Trophoblast cell (in vitro differentiated cells and primary cell): ENCODE results near the gene OR4E1.

Experiments used
- DNase-seq, 2 donors: peaks; one replicate each; pipeline ENCODE4 v3.0.0-alpha.2; 2016
- H2AFZ ChIP-seq: 2 replicates; pipeline ENCODE4 v1.6.1; 2013; ENCODE audit warnings: low read length, moderate library complexity, mild to moderate bottlenecking; ENCODE audit not compliant: insufficient read depth, poor library complexity
- H2AK5ac ChIP-seq: 2 replicates; pipeline ENCODE4 v1.6.1; 2013; ENCODE audit warnings: mild to moderate bottlenecking, low read length
- H2BK120ac ChIP-seq: 2 replicates; pipeline ENCODE4 v1.6.1; 2013; ENCODE audit warnings: low read length, mild to moderate bottlenecking, moderate library complexity; ENCODE audit not compliant: insufficient read depth, poor library complexity
- H2BK12ac ChIP-seq: 2 replicates; pipeline ENCODE4 v1.6.1; 2013; ENCODE audit warnings: mild to moderate bottlenecking, low read length, moderate library complexity
- H2BK5ac ChIP-seq: 2 replicates; pipeline ENCODE4 v1.6.1; 2013; ENCODE audit warnings: low read length, low read depth, moderate library complexity, mild to moderate bottlenecking; ENCODE audit not compliant: poor library complexity
- H3K14ac ChIP-seq: 2 replicates; pipeline ENCODE4 v1.6.1; 2013; ENCODE audit warnings: mild to moderate bottlenecking, low read length
- H3K18ac ChIP-seq: 2 replicates; pipeline ENCODE4 v1.6.1; 2013; ENCODE audit warnings: mild to moderate bottlenecking, low read length
- H3K23ac ChIP-seq: 2 replicates; pipeline ENCODE4 v1.6.1; 2013; ENCODE audit warnings: low read length
- H3K27ac ChIP-seq: 2 replicates; pipeline ENCODE4 v1.5.1; 2013; ENCODE audit warnings: low read depth, mild to moderate bottlenecking, inconsistent platforms, low read length, moderate library complexity
- H3K27me3 ChIP-seq: 2 replicates; pipeline ENCODE4 v1.6.1; 2013; ENCODE audit warnings: inconsistent platforms, mild to moderate bottlenecking, low read length, moderate library complexity; ENCODE audit not compliant: insufficient read depth
- H3K36me3 ChIP-seq, 2 experiments: 1 replicate in 1 of 2; 2 replicates in 1 of 2; pipeline ENCODE4 v1.6.1; 2013; ENCODE audit warnings: low read length in 2 of 2, mild to moderate bottlenecking in 2 of 2, moderate library complexity in 1 of 2; ENCODE audit not compliant: insufficient read depth in 2 of 2, control insufficient read depth in 1 of 2
- H3K4ac ChIP-seq: 2 replicates; pipeline ENCODE4 v1.6.1; 2013; ENCODE audit warnings: low read depth, mild to moderate bottlenecking, low read length, moderate library complexity
- H3K4me1 ChIP-seq, 2 experiments: 1 replicate in 1 of 2; 2 replicates in 1 of 2; pipeline ENCODE4 v1.6.1; 2013; ENCODE audit warnings: low read length in 2 of 2, mild to moderate bottlenecking in 2 of 2, moderate library complexity in 1 of 2; ENCODE audit not compliant: insufficient read depth in 2 of 2, control insufficient read depth in 1 of 2
- H3K4me2 ChIP-seq: 2 replicates; pipeline ENCODE4 v1.6.1; 2013; ENCODE audit warnings: inconsistent platforms, mild to moderate bottlenecking, low read length, moderate library complexity
- H3K4me3 ChIP-seq: 2 replicates; pipeline ENCODE4 v1.5.1; 2013; ENCODE audit warnings: mild to moderate bottlenecking, low read depth, low read length, inconsistent platforms
- H3K79me1 ChIP-seq: one replicate; pipeline ENCODE4 v1.6.1; 2013; ENCODE audit warnings: low read length
- H3K79me2 ChIP-seq: 2 replicates; pipeline ENCODE4 v1.6.1; 2013; ENCODE audit warnings: low read length, mild to moderate bottlenecking; ENCODE audit not compliant: control insufficient read depth, insufficient read depth, poor library complexity
- H3K9ac ChIP-seq: 2 replicates; pipeline ENCODE4 v1.6.1; 2013; ENCODE audit warnings: mild to moderate bottlenecking, low read length
- H3K9me3 ChIP-seq: 2 replicates; pipeline ENCODE4 v1.6.1; 2013; ENCODE audit warnings: low read depth, mild to moderate bottlenecking, control low read depth, inconsistent platforms, low read length; ENCODE audit not compliant: insufficient read depth
- H4K12ac ChIP-seq: 2 replicates; pipeline ENCODE4 v1.6.1; 2013; ENCODE audit warnings: low read depth, mild to moderate bottlenecking, low read length, moderate library complexity
- H4K8ac ChIP-seq: 2 replicates; pipeline ENCODE4 v1.6.1; 2013; ENCODE audit warnings: low read depth, mild to moderate bottlenecking, low read length, moderate library complexity
- H4K91ac ChIP-seq: one replicate; pipeline ENCODE4 v1.6.1; 2013; ENCODE audit warnings: low read depth, mild to moderate bottlenecking, low read length, moderate library complexity
- WGBS: extraction: QIAGEN DNeasy Blood & Tissue Kit; methylation state at CpG from one replicate; pipeline ENCODE4 v1.1.7; 2013; ENCODE audit warnings: missing lambda C conversion rate; ENCODE audit not compliant: insufficient read length, insufficient coverage; ENCODE audit errors: extremely low coverage; 5-methylcytosine and 5-hydroxymethylcytosine counted together

The OR4E1 gene

GRCh38 chr14:21671371-21671770 lies 2.2 kb downstream of the OR4E1 start:
- H3K36me3 ChIP-seq = no peaks in the 10 kb centered on the region
- no peak overlapping the region for H3K14ac ChIP-seq
- H4K12ac ChIP-seq = no peak overlapping the region
- H3K27ac ChIP-seq = no peak overlapping the region
- no peak overlapping the region for H3K4me3 ChIP-seq
- WGBS = no CpG with 5 or more reads among the region's 2 CpGs
- no peaks in the 10 kb centered on the region for H3K79me2 ChIP-seq
- H3K27me3 ChIP-seq = no peaks in the 10 kb centered on the region
- no peak overlapping the region for H3K4ac ChIP-seq
- H4K91ac ChIP-seq = no peak overlapping the region
- no peak overlapping the region for H2BK5ac ChIP-seq
- no peaks in the 10 kb centered on the region for H3K79me1 ChIP-seq
- DNase-seq = no peak
- H2AK5ac ChIP-seq = no peak overlapping the region
- no peak overlapping the region for H2AFZ ChIP-seq
- no peak overlapping the region for H2BK12ac ChIP-seq
- no peak overlapping the region for H3K18ac ChIP-seq
- H3K23ac ChIP-seq = no peak overlapping the region
- no peak overlapping the region for H3K4me2 ChIP-seq
- no peak overlapping the region for H4K8ac ChIP-seq
- no peak overlapping the region for H2BK120ac ChIP-seq
- H3K9me3 ChIP-seq = no peaks in the 10 kb centered on the region
- no peaks in the 10 kb centered on the region for H3K4me1 ChIP-seq
- no peak overlapping the region for H3K9ac ChIP-seq

DNA sequence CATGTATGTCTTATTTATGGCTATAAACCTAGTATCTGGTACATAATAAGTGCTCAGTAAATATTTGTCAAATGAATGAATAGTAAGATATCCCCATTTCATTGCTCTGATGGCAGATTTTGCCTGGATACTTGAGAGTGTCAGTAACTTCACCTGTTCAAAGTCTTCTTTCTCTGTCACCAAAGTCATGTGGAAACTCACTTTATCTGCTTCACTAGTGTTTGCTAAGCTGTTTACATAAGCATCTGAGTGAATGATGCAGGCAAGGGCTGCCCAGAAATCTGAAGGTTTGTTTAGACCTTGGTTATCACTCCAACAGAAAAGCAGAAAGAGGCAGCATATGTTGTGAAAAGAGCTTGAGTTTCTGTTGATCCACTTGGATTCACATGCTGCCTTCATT lies 4.3 kb downstream of the OR4E1 start:
- Histone ChIP-seq H3K27me3 (no peaks in the 10 kb centered on the region), H3K27ac (no peak overlapping the region), H3K79me2 (no peaks in the 10 kb centered on the region), H3K14ac (no peak overlapping the region), H3K9ac (no peak overlapping the region), H2AK5ac (no peak overlapping the region), H3K23ac (no peak overlapping the region), H4K8ac (no peak overlapping the region), H4K12ac (no peak overlapping the region), H3K4ac (no peak overlapping the region), H2BK12ac (no peak overlapping the region), H2BK120ac (no peak overlapping the region), H3K4me2 (no peak overlapping the region), H3K18ac (no peak overlapping the region), H3K79me1 (no peaks in the 10 kb centered on the region), H3K9me3 (no peaks in the 10 kb centered on the region), H3K4me1 (no peaks in the 10 kb centered on the region), H3K4me3 (no peak overlapping the region), H2AFZ (no peak overlapping the region), H3K36me3 (no peaks in the 10 kb centered on the region), H2BK5ac (no peak overlapping the region), H4K91ac (no peak overlapping the region)
- DNase-seq = no peak

GRCh38 chr14:21668377-21668776 lies 5.2 kb downstream of the OR4E1 start:
- Histone ChIP-seq H3K4me1 (no peaks in the 10 kb centered on the region), H3K4me2 (no peak overlapping the region), H2BK12ac (no peak overlapping the region), H3K36me3 (no peaks in the 10 kb centered on the region), H4K91ac (no peak overlapping the region), H3K9me3 (no peaks in the 10 kb centered on the region), H4K8ac (no peak overlapping the region), H3K18ac (no peak overlapping the region), H2BK120ac (no peak overlapping the region), H3K4me3 (no peak overlapping the region), H3K79me1 (no peaks in the 10 kb centered on the region), H3K27ac (no peak overlapping the region), H2AK5ac (no peak overlapping the region), H2BK5ac (no peak overlapping the region), H3K23ac (no peak overlapping the region), H3K79me2 (no peaks in the 10 kb centered on the region), H3K9ac (no peak overlapping the region), H4K12ac (no peak overlapping the region), H2AFZ (no peak overlapping the region), H3K4ac (no peak overlapping the region), H3K14ac (no peak overlapping the region), H3K27me3 (no peaks in the 10 kb centered on the region)
- DNase-seq = no peak
- WGBS = no CpG with 5 or more reads among the region's 3 CpGs

- H3K79me1 ChIP-seq = no peaks in the 10 kb centered on the region
- no peak overlapping the region for H3K27ac ChIP-seq
- no peak overlapping the region for H4K12ac ChIP-seq
- H3K14ac ChIP-seq = no peak overlapping the region
- no CpG with 5 or more reads among the region's 1 CpG for WGBS
- no peaks in the 10 kb centered on the region for H3K9me3 ChIP-seq
- no peaks in the 10 kb centered on the region for H3K27me3 ChIP-seq
- H3K23ac ChIP-seq = no peak overlapping the region
- H2AFZ ChIP-seq = no peak overlapping the region
- H3K4me2 ChIP-seq = no peak overlapping the region
- no peak overlapping the region for H2BK120ac ChIP-seq
- H4K91ac ChIP-seq = no peak overlapping the region
- no peaks in the 10 kb centered on the region for H3K4me1 ChIP-seq
- H4K8ac ChIP-seq = no peak overlapping the region
- DNase-seq = no peak
- H3K79me2 ChIP-seq = no peaks in the 10 kb centered on the region
- no peak overlapping the region for H3K18ac ChIP-seq
- no peak overlapping the region for H3K4ac ChIP-seq
- no peak overlapping the region for H3K4me3 ChIP-seq
- no peak overlapping the region for H2AK5ac ChIP-seq
- H2BK5ac ChIP-seq = no peak overlapping the region
- H2BK12ac ChIP-seq = no peak overlapping the region
- H3K36me3 ChIP-seq = no peaks in the 10 kb centered on the region
- no peak overlapping the region for H3K9ac ChIP-seq
Measured at GRCh38 chr14:21656980-21657379, 16.6 kb downstream of the OR4E1 start.
